B cell (primary cell): Measurements from ENCODE around the gene ANKRD29. TPM values are rescaled to one million over a fixed set of nuclear protein-coding genes. Genes with fewer than 3 reads are reported as not detected.

Source experiments
- ATAC-seq: fragments of 200-7000 bp; cut with Tn5 transposase; one replicate; pipeline ENCODE4 v1.10.0; 2021; ENCODE audit warnings: low read depth, mild to moderate bottlenecking, moderate number of reproducible peaks, moderate library complexity
- CTCF ChIA-PET: fragments of 350-600 bp; sonication (Branson Sonifier 250); formaldehyde crosslinking; loops from one replicate; lab custom pipeline; 2021; ENCODE audit warnings: antibody characterized with exemption, inconsistent platforms; lab: Charles Lee
- POLR2A ChIA-PET: fragments of 350-600 bp; sonication (Branson Sonifier 250); formaldehyde crosslinking; loops from one replicate; lab custom pipeline; 2021; ENCODE audit warnings: antibody characterized with exemption; lab: Charles Lee
- DNase-seq: peaks from one replicate; pipeline ENCODE4 v3.0.0; 2013
- H2AFZ ChIP-seq: 2 replicates; pipeline ENCODE4 v1.6.1; 2012; ENCODE audit warnings: mild to moderate bottlenecking, low read depth, low read length; ENCODE audit not compliant: insufficient read depth, poor library complexity, severe bottlenecking
- H3K27ac ChIP-seq, 2 donors: 1 replicate in 1 of 2; 2 replicates in 1 of 2; pipeline ENCODE4 v1.5.1; 2012 to 2013; ENCODE audit warnings: low read length in 2 of 2, mild to moderate bottlenecking in 2 of 2, moderate library complexity in 1 of 2
- H3K27me3 ChIP-seq, 4 experiments: fragments of 200-600 bp in 1 of 4; sonication (generic) in 1 of 4; replicated peaks in 1 of 4; 1 replicate in 2 of 4; 2 replicates in 2 of 4; pipeline versions ENCODE4 v1.6.1 to v1.7.0; 2013 to 2016; ENCODE audit warnings: low read length in 3 of 4, mild to moderate bottlenecking in 2 of 4, mixed read lengths in 1 of 4, moderate library complexity in 1 of 4; ENCODE audit not compliant: insufficient read depth in 4 of 4, control insufficient read depth in 3 of 4; ENCODE audit errors: control extremely low read depth in 1 of 4
- H3K36me3 ChIP-seq, 2 experiments: replicated peaks in 1 of 2; 1 replicate in 1 of 2; 2 replicates in 1 of 2; pipeline versions ENCODE4 v1.6.1 to v1.7.1; 2013; ENCODE audit warnings: low read length in 1 of 2; ENCODE audit not compliant: insufficient read depth in 2 of 2, control insufficient read depth in 1 of 2; ENCODE audit errors: control extremely low read depth in 1 of 2, extremely low read depth in 1 of 2
- H3K4me1 ChIP-seq, 2 donors: fragments of 200-600 bp in 1 of 2; sonication (generic) in 1 of 2; 1 replicate in 1 of 2; 2 replicates in 1 of 2; pipeline versions ENCODE4 v1.5.1 to v1.6.1; 2013 to 2017; ENCODE audit warnings: low read length in 2 of 2; ENCODE audit not compliant: control insufficient read depth in 2 of 2, insufficient read depth in 2 of 2
- H3K4me2 ChIP-seq: replicated peaks from 2 replicates; pipeline ENCODE3; 2012; ENCODE audit warnings: mild to moderate bottlenecking, low read depth, low read length; ENCODE audit not compliant: poor library complexity, severe bottlenecking
- H3K4me3 ChIP-seq, 5 experiments: fragments of 200-600 bp in 1 of 5; sonication (generic) in 1 of 5; 1 replicate in 3 of 5; 2 replicates in 2 of 5; pipeline versions ENCODE4 v1.5.1 to v1.7.0; 2011 to 2016; ENCODE audit warnings: low read length in 4 of 5, mild to moderate bottlenecking in 4 of 5, low read depth in 2 of 5, control low read depth in 1 of 5, moderate library complexity in 1 of 5; ENCODE audit not compliant: insufficient read depth in 1 of 5; ENCODE audit errors: control extremely low read depth in 1 of 5, extremely low read depth in 1 of 5
- H3K79me2 ChIP-seq: fragments of 200-600 bp; sonication (generic); one replicate; pipeline ENCODE4 v1.6.0; 2016; ENCODE audit warnings: low read length; ENCODE audit not compliant: control insufficient read depth, insufficient read depth
- H3K9ac ChIP-seq: fragments of 200-600 bp; sonication (generic); 2 replicates; pipeline ENCODE4 v1.6.1; 2017; ENCODE audit warnings: mild to moderate bottlenecking, low read length, moderate library complexity
- H3K9me3 ChIP-seq, 3 donors: one replicate each; pipeline versions ENCODE4 v1.6.1 to v1.7.1; 2013; ENCODE audit warnings: low read length in 2 of 3; ENCODE audit not compliant: control insufficient read depth in 2 of 3, insufficient read depth in 1 of 3; ENCODE audit errors: control extremely low read depth in 1 of 3
- H4K20me1 ChIP-seq: 2 replicates; pipeline ENCODE4 v1.6.0; 2012; ENCODE audit warnings: mild to moderate bottlenecking, low read length; ENCODE audit not compliant: insufficient read depth, control insufficient read depth, poor library complexity, severe bottlenecking
- H3K27ac Mint-ChIP-seq: one replicate; pipeline ENCODE4 v1.8.0; 2021; ENCODE audit warnings: mixed read lengths
- H3K27me3 Mint-ChIP-seq: one replicate; pipeline ENCODE4 v1.8.0; 2021; ENCODE audit warnings: mixed read lengths
- H3K4me1 Mint-ChIP-seq: one replicate; pipeline ENCODE4 v1.8.0; 2021; ENCODE audit warnings: mixed read lengths
- H3K4me3 Mint-ChIP-seq: one replicate; pipeline ENCODE4 v1.8.0; 2021; ENCODE audit warnings: mixed read lengths
- H3K9me3 Mint-ChIP-seq: one replicate; pipeline ENCODE4 v1.8.0; 2022; ENCODE audit warnings: mixed read lengths; ENCODE audit not compliant: insufficient read depth
- CTCF ChIP-seq: fragments of 200-600 bp; IDR thresholded peaks from one replicate; pipeline ENCODE4 v1.8.0; 2022; ENCODE audit warnings: antibody characterized with exemption, mild to moderate bottlenecking
- EZH2 ChIP-seq: IDR thresholded peaks from 2 replicates; pipeline ENCODE4 v1.6.1; 2012; ENCODE audit warnings: borderline replicate concordance, low read depth, mild to moderate bottlenecking, moderate library complexity, low read length; ENCODE audit not compliant: insufficient read depth, poor library complexity, severe bottlenecking
- WGBS: methylation state at CpG from one replicate; pipeline ENCODE4 v1.1.5; 2013; ENCODE audit warnings: missing lambda C conversion rate; ENCODE audit not compliant: insufficient coverage; 5-methylcytosine and 5-hydroxymethylcytosine counted together
- intact Hi-C: fragments of 100-400 bp; cut with micrococcal nuclease; formaldehyde crosslinking; loops from one replicate; pipeline ENCODE4 v1.10.0; 2022
- polyA plus RNA-seq: library from polyadenylated mRNA; depleted of rRNA; stranded (reverse); fragments of >200 nt; gene quantifications from 2 replicates; pipeline ENCODE4 v1.2.3, GENCODE V29; 2012
- total RNA-seq, 2 donors: library from RNA; stranded (reverse); fragments of 120-200 nt in 1 of 2; gene quantifications; 1 replicate in 1 of 2; 2 replicates in 1 of 2; pipeline versions ENCODE4 v1.2.3 to v1.2.4, GENCODE V29; 2013 to 2022

ANKRD29 gene
- total and polyA plus RNA-seq, 2 donors (not counting 1 experiment from before 2014, with no cell fraction given): not detected

- CTCF ChIA-PET: no interaction called here
- peaks cover 30% of the 10 kb centered on the region for H3K27me3 Mint-ChIP-seq
Observed at GRCh38 chr18:23704806-23705205, 42.1 kb upstream of the ANKRD29 start.

GRCh38 chr18:23703987-23704384 is 41.3 kb upstream of the ANKRD29 start:
- ChIA-PET CTCF (no interaction called here), POLR2A (no interaction called here)
- Histone ChIP-seq H3K9me3 (peaks cover 0 to 5% (median 0%) of the 10 kb centered on the region in 3 donors), H3K79me2 (no peaks in the 10 kb centered on the region), H4K20me1 (no peaks in the 10 kb centered on the region), H3K36me3 (no peaks in the 10 kb centered on the region), H3K27ac (no peak overlapping the region), H3K4me3 (no peak overlapping the region), H3K4me1 (no peaks in the 10 kb centered on the region), H3K4me2 (no peak overlapping the region), H3K9ac (no peak overlapping the region), H2AFZ (no peak overlapping the region), H3K27me3 (peaks cover 0 to 6% (median 3%) of the 10 kb centered on the region in 4 experiments)
- Mint-ChIP-seq H3K27me3 (peaks cover 28% of the 10 kb centered on the region), H3K27ac (no peak overlapping the region), H3K4me1 (peaks cover 2% of the 10 kb centered on the region), H3K9me3 (no peaks in the 10 kb centered on the region), H3K4me3 (no peak overlapping the region)
- intact Hi-C loops: no loop called here
- DNase-seq (no peak), ATAC-seq (no peak)
- 89% methylated on average over 4 of the region's 6 CpGs for WGBS
- no peak for TF ChIP-seq EZH2
- no peak for TF ChIP-seq CTCF

More at GRCh38 chr18:23704806-23705205, 42.1 kb upstream of the ANKRD29 start:
- H3K4me2 ChIP-seq: no peak overlapping the region
- Mint-ChIP-seq H3K9me3 (no peaks in the 10 kb centered on the region), H3K4me1 (peaks cover 2% of the 10 kb centered on the region), H3K27ac (no peak overlapping the region), H3K4me3 (no peak overlapping the region)
- H3K4me1 ChIP-seq: no peaks in the 10 kb centered on the region
- H3K9me3 ChIP-seq: peaks cover 0 to 5% (median 0%) of the 10 kb centered on the region in 3 donors
- no peaks in the 10 kb centered on the region for H4K20me1 ChIP-seq
- no peak overlapping the region for H3K27ac ChIP-seq
- no peaks in the 10 kb centered on the region for H3K79me2 ChIP-seq
- TF ChIP-seq CTCF: no peak
- no peak for TF ChIP-seq EZH2
- H2AFZ ChIP-seq: no peak overlapping the region
- POLR2A ChIA-PET: no interaction called here
- DNase-seq: no peak
- no peak overlapping the region for H3K9ac ChIP-seq
- H3K27me3 ChIP-seq: peaks cover 0 to 6% (median 3%) of the 10 kb centered on the region in 4 experiments
- ATAC-seq: no peak
- H3K36me3 ChIP-seq: no peaks in the 10 kb centered on the region
- intact Hi-C loops: no loop called here
- H3K4me3 ChIP-seq: no peak overlapping the region
